GM10847 (cell line): ENCODE results near the gene SNX24.

Experiments used
- POLR2A ChIP-seq: IDR thresholded peaks from 2 replicates; pipeline ENCODE4 v1.6.1; 2011; ENCODE audit not compliant: insufficient read length; ENCODE audit errors: extremely low read depth

The SNX24 gene

DNA sequence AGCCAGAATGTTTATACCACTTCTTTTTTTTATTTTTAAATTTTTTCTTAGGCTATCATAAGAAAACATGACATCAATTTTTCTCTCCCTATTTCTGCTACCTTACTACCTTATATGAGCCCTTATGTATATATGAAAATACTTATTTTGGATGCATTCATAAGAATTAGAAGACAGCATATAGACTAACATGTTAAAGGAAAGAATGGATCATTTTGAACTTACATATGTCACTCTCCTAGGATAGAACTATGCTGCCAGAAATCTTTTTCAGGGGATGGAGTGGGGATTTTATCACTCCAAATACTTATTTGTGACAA is 51.8 kb downstream of the SNX24 start:
- TF ChIP-seq POLR2A = no peak

DNA sequence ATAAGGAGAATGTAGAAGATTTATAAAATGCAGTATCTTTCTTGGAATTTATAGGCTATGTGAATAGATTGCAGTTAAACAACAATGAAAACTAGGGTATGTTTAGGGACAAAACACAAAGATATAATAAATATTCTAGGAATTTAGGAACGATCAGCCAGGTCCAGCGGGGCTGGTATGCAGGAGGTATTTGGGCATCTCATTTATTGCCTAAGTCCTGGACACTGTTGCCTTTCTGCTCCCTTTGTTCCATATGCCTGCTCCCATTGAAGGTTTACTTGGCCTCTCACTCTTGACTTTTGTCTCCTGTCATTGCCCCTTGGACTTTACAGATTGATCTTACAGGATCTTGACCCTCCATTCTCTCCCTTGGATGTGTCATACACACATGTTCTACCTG is 55.9 kb downstream of the SNX24 start:
- TF ChIP-seq POLR2A = no peak

DNA sequence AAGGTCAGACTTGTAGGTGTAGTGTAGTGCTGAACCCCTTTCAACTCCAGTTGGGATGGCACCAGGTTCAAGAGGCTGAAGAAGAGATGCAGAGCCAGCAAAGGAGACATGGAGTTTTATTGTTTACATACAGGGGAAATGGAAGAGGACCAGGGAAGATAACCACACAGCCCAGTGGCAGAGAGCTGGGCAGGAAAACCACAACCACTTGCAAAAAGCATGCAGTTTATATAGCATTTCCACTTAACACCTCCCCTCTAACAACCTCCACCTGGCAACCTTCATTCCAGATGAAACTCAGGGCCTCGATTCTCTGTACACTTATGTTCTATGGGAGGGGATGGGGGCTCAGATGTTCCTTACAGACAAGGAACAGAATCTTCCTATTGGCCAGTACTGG is 56.9 kb downstream of the SNX24 start:
- TF ChIP-seq POLR2A = no peak

DNA sequence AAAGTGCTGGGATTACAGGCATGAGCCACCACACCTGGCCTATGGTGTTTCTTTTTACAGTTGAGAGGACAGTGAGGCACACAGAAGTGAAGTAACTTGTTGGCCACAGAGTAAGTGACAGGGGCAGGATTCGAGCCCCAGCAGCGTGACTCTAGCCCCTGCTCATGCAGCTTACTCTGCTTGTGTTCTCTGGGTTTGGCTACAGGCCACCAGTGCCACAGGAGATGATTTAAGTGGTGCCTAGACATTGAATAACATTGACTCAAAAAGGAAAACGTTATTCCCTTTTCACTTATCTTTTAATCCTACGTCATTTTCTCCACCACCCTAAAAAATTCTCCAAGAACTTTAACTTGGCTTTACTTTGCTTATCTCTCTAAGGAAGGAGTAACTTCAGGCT is 61.4 kb downstream of the SNX24 start:
- no peak for TF ChIP-seq POLR2A

DNA sequence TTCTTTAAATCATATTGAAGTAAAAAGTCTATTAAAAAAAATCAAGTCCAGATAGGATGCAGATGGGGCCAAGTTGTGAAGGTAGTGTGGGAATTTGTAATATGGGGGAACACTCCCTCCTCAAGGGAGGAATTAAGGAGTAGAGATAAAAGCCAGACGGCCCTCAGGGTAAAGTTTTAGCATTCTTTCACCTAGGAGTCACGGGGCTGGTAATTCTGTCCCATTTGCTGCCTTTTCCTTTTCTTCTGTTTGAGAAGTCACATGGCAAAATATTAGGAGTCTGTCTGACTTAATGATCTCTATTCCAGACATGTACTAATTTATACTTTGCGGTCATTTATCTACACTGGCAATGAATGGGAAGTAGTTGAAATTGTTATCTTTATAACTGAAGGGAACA is 61.9 kb downstream of the SNX24 start:
- no peak for TF ChIP-seq POLR2A

DNA sequence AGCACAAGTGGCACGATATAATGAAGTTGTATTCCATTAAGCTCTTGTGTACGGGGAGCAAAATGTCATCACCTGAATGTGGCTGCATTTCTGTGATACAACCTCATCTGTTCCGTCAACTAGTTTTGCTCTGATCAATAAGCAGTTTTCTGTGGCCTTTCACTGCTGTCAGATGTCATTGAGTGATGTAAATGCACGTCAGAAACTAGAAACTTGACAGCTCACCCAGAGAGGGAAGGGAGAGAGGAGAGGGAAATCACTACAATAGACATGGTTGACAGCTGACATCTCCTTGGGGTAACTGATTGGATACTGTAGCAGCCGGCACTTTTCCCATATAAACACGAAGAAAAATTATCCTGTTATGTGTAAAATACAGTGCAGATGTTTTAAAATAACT is 62.7 kb downstream of the SNX24 start:
- TF ChIP-seq POLR2A = no peak

DNA sequence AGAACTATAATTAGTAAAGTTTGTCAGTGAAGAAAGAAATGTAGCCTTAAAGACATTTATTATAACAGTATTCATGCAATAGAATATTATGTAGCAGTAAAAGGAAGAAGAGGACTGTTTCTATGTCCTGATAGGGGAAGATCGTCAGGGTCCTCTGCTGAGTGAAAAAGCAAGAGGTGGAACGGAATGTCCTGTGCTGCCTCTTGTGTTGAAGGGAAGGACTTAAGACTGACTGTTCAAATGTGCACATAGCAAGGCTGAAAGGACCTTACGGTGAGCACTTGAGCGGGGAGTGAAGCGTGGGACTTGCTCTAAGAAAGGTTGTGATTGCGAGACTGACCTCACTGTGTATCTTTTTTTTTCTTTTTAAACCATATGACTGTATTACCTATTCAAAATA is 63.2 kb downstream of the SNX24 start:
- no peak for TF ChIP-seq POLR2A

DNA sequence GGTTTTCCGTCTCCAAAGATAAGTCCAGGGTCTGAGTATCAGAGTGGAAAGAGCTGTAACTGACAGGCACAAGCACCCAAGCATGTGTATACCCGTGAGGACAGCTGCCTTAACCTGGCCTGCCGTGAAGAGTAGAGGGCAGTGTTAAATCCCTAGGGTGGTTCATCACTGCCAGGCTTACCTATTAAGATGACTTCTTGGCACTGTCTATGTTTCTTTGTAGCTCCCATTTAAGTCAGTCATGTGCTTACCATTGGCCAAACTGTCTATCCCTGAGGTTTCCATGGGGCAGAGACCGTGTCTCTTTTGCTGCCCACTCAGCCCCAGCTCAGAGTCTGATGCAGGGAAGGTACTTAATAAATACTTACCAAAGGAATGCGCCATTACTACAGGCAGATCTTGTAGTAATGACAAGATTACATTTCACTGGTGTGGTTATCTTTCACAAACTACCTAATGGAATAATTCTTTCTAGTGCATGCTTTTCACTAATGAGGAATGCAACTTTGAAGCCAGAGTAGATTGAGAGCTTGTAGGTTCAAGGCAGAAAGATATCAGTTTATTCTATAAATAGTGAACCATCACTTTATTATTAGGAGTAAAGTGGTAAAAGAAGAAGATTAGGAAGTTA is 64.2 kb downstream of the SNX24 start:
- TF ChIP-seq POLR2A = no peak

DNA sequence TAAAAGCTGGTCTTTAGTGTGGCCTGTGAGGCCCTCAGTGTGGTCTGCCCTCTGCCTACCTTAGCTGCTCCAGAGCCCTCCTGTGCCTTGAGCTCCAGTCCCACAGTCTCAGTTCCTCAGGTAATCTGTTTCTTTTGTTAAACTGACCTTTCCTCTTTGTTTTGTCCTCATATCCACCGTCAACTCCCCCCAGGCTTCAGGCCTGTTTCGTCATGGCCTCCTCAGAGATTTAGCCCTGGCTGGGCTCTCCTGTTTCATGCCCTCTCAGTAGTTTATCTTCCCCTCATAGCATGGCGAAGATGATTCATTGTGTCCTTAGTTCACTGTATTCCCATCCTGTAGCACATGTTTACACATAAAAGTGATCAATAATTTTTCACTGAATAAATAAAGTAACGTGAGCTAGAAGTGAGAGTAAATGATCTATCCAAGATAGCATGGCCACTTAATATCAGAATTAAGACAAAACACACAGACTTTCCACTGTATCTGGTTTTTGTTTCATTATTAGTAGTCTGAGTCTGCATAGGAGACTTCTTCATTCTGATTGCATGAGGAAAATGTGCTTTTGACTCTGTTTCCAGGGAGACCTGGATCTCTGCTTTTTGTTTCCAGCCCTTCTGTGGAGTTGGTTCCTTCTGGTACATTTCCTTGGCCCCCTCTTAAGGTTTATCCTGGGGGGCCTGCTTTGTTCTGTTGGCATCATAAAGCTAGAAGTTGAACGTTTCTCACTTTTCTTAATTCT is 70.5 kb downstream of the SNX24 start:
- no peak for TF ChIP-seq POLR2A

DNA sequence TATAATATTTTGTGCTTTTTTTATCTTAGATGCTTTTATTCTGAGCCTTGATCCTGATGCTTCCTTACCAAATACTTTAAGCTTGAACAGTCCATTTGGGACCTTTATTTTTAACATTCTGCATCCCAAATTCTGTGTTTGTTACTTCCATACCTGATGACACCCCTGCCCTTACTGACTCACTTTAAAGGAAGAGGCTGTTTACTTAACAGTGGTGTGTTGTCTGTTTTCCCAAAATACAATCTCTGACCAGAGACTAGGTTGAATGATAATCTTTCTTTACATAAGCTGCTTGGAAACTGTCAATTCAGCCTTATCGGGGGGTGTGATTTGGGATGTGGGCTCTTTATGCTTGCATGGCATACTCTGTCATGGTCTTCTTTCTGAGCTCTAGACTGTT is 71.1 kb downstream of the SNX24 start:
- TF ChIP-seq POLR2A = no peak

DNA sequence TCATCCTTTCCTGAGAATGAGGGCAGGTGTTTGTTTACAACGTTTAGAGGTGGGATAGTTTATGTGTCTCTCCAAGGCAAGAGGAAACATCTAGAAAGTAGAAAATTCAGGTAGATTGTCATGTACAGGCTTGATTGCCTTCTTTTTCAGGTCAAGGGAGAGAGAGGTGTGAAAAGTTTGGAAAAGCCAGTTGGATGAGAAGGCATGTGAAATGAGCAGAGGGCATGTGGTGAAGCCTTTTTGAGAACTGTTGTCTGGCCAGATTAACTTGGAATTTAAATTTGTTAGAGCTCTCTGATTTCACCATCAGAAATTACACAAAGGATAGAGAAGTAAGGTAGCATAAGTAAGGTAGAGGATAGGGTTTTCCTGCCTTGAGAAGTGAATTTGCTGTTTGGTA is 74.6 kb downstream of the SNX24 start:
- TF ChIP-seq POLR2A = no peak

DNA sequence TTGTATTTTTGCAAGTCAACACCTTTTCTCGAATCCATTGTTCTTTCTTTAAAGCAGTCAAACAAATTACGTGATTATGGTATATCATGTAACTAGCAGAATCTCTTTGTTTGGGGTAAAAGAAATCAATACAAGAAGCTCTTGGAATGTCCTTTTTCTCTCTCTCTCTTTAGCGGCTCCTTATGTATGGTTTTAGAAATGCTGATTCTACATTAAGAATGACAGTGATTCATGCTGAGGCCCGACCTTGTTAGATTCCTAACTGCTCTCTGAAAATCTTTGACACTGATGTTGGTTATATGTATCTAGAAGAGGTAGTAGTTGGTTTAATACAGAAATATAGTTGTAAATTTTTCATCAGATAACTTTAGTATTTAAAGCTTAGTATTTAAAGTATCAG is 76.4 kb downstream of the SNX24 start:
- TF ChIP-seq POLR2A = no peak

DNA sequence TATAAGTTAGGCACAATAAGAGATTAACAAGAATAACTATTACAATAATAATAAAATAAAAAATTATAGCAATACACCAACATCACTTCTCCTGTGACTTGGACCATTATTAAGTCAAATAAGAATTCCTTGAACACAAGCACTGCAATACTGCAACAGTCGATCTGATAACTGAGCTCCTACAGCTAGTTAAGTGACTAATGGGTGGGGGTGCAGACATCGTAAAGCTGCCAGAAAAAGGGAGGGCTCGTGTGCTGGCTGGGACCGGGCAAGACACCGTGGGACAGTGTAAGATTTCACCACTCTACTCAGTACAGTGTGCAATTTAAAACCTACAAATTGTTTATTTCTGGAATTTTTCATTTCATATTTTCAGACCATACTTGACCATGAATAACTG is 78.8 kb downstream of the SNX24 start:
- no peak for TF ChIP-seq POLR2A

DNA sequence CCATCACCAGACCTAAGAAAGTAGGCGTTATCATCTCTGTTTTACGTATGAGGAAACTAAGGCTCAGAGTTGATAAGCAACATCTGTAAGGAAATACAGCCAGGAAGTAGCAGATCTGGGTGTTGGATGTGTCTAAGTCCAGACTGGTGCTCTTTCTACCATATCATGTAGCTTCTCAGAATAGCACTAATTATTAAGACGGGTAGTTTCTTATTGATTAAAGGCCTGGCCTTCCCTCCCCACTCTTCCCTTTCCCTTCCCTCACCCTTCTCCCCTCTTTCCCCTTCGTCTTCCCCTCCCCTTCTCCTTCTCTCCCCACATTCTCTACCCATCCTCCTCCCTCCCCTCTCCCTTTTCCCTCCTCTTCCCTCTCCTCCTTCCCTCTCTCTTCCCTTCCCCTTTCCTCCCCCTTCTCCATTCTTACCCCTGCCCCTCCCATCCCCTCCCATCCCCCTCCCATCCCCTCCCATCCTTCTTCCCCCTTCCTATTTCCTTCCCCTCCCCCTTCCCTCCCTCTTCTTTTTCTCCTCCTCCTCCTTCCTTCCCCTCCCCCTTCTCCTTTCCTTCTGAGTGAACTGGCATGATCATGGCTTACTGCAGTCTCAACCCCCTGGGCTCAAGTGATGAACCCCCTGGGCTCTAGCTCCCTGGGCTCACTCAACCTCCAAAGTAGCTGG is 79.4 kb downstream of the SNX24 start:
- no peak for TF ChIP-seq POLR2A

DNA sequence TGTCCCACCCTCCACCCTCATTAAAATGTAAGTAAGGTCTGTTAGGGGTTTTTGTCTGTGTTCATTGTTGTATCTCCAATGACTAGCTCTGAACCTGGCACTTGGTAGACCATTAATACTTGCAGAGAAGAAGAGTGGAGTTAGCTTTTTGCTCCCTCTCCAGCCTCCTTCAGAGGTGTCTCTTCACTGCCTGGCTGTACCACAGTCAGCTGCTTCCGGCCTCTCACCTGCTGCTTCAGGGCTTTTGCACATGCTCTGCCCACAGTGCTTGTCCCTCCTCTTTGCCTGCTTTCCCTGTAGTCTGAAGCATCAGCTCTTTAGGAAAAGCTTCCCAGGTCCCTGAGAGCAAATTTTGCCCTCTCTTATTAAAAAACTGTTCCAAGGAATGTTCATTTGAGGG is 83.6 kb downstream of the SNX24 start:
- no peak for TF ChIP-seq POLR2A

DNA sequence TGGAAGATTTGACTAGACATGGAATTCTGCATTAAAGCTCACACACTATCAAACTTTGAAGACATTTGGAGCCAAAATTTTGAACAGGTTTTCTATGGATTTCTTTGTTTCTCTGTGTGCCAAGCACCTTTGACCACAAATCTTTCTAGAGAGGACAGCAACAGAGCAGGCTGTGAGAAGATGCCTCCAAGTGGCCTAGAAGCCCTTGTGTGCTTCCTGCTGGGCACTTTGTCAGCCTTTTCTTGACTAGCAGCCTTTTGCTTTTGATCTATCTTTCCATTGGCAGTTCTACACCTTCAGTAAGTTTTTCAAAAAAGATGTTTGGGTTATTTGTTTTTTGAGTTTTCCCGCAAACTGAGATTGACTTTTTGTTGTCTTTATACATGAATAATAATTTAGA is 84.6 kb downstream of the SNX24 start:
- TF ChIP-seq POLR2A = no peak

DNA sequence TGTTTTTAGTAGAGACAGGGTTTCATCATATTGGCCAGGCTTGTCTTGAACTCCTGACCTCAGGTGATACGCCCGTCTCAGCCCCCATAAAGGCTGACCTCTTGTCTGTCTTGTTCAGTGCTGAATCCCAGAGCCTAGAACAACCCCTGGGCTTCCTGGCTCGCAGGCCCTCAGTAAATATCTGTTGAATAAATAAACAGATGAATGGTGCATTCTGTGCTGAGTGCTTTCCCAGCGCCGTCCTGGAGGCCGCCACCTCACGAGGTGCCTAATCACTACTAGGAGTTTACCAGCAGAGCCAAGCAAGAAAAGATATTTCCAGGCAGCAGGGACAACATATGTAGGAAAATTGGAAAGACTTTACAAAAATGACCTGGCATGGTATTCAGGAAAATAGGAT is 88.5 kb downstream of the SNX24 start:
- TF ChIP-seq POLR2A = no peak

DNA sequence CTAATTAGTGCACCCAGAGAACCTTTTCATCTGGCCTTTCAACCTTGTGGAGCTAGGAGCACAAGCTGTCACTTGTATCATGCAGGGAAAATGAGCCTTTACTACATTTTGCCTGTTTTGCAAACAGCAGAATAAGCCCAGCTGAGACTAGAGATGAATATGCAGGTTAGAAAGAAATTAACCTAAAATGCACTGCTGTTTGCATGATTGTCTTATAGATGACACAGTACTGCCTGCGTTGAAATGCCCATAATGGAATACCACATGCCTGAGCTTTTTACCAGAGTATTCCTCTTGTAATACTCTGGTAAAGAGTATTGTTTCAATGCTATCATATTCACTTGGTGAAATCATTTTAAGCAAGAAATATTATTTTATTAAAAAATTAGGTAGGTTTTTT is 90.7 kb downstream of the SNX24 start:
- TF ChIP-seq POLR2A = no peak
